GM12801 (cell line): ENCODE results near the gene RIMBP2.

Experiments used
- TF ChIP-seq, protein P1 (sequence below): IDR thresholded peaks from one replicate; pipeline ENCODE4 v1.5.1; 2011; ENCODE audit warnings: control low read depth; ENCODE audit not compliant: insufficient read length; ENCODE audit errors: extremely low read depth

The RIMBP2 gene

DNA sequence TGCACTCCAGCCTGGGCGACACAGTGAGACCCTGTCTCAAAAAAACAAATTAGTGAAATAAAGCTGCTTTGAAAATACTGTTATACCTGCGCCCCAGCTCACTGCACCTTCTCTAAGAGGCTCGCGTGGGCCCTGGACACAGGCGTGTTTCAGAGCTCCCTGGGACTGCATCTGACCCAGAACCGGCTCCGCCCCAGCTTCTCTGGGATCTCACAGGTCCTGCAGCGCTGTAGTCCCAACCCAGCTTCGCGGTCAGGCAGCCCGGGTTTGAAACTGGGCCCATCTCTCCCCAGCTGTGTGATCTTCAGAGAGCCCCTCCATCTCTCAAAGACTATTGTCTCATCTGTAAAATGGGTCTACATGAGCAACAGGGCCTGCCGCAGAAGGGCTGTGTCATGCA is 7.5 kb downstream of the RIMBP2 start:
- TF ChIP-seq, protein P1, sequence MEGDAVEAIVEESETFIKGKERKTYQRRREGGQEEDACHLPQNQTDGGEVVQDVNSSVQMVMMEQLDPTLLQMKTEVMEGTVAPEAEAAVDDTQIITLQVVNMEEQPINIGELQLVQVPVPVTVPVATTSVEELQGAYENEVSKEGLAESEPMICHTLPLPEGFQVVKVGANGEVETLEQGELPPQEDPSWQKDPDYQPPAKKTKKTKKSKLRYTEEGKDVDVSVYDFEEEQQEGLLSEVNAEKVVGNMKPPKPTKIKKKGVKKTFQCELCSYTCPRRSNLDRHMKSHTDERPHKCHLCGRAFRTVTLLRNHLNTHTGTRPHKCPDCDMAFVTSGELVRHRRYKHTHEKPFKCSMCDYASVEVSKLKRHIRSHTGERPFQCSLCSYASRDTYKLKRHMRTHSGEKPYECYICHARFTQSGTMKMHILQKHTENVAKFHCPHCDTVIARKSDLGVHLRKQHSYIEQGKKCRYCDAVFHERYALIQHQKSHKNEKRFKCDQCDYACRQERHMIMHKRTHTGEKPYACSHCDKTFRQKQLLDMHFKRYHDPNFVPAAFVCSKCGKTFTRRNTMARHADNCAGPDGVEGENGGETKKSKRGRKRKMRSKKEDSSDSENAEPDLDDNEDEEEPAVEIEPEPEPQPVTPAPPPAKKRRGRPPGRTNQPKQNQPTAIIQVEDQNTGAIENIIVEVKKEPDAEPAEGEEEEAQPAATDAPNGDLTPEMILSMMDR = no peak

DNA sequence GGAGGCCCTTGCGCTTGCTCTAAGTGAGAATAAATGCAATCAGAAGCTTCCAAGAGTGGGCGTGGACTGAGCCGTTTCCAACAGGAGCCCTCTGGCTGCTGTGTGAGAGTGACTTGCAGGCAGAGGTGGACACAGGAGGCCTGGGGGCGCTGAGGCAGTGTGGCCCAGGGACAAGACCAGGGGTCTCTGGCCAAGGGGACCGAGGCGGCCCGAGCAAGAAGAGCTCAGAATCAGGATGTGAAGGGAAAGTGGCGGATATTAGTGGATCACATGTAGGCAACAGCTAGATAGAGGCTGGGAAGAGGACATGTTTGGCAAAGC is 8.6 kb downstream of the RIMBP2 start:
- TF ChIP-seq, protein P1 = no peak

DNA sequence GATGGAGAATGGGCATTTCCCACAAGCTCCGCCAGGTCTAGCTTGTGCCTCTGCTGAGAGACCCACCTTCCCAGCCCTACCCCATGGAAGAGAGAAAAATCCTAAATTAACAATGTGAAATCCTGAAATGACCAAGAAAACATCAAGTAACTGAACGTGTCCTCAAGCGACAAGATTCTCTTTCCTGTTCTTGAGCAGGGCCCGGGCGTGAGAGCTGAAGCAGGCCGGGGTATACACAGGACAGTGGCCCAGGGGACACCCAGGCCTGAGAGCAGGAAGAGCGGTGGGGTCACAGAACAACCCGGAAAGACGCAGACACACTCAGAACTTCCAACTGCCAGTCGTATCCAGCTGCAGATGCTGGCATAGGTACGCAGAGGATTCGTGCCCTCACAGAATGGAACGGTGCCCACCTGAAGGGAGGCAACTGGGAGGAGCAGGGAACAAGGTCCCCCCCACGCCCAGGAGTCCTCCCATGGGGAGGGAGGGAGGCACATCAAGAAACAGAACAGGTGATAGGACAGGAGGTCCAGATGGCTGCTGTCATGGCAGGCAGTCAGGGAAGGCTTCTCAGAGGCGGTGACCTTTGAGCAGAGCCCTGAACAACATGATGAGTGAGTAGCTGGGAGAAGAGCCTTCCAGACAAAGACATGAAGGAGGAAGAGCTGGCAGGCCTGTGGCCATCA is 9.1 kb downstream of the RIMBP2 start:
- TF ChIP-seq, protein P1 = no peak

GRCh38 chr12:130706311-130706710 is 9.8 kb downstream of the RIMBP2 start:
- TF ChIP-seq, protein P1 = no peak

GRCh38 chr12:130705178-130705822 is 10.8 kb downstream of the RIMBP2 start:
- TF ChIP-seq, protein P1 = no peak

DNA sequence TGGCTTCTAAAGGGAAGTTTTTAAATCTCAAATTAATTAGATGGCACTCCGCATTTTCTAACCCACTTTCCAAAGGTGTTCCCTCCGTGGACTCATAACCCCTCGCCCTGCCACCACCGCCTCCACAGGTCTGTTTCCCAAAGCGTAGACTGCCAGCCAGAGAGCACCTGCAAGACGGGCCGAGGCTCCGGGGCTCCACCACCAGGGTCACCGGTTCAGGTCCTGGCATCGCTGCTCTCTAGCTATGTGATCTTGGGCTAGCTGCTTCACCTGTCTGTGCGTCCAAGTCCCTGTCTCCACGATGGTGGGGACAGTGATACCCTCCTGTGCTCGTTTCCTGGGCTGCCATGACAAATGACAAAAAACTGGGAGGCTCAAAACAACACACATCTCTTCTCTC is 11.5 kb downstream of the RIMBP2 start:
- TF ChIP-seq, protein P1 = no peak

GRCh38 chr12:130703733-130704375 is 12.2 kb downstream of the RIMBP2 start:
- TF ChIP-seq, protein P1 = no peak
